ENCODE results near the gene ABHD13. TPM values are rescaled to one million over a fixed set of nuclear protein-coding genes. Genes with fewer than 3 reads are reported as not detected.

The ABHD13 gene
- total RNA-seq, 1 experiment from 2014 or later: 5.5 TPM

DNA sequence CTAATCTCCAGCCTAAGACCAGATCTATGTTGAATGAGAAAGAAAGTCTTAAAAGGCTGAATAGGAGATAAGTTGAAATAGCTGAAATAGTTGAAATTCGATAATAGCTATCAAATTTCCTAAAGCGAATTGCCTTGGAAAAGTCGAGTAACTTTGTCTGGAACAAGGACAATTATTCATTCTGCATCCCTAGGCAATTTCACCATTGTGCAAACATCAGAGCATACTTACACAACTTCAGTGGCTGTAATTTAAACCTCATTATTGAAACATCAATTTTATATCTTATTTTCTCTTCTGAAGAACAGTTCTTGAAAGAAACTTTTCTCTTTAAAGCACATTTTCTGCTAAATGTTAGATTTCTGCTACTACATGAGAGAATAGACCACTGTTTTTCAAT lies 64.9 kb downstream of the ABHD13 start:
- DNase-seq (ENCODE audit: low spot score): no peak

Other genes with a start within 250 kb of the ABHD13 start
- gene LIG4, start 2.9 kb upstream of the ABHD13 start, total RNA-seq (2014; rRNA removed; shearing (Covaris generic)): 3.7 and 5.1 TPM in 2 replicates
- 1.1 and 1.5 TPM in 2 replicates for gene TNFSF13B, start 51.3 kb downstream of the ABHD13 start, total RNA-seq (2014; rRNA removed; shearing (Covaris generic))